Activated T-helper 1 cell treated with anti-CD3 and anti-CD28 coated beads, Interleukin-2, amount 50 U/mL, for 16 hours (primary cell): ENCODE data around the gene GRIPAP1.

Source experiments
- DNase-seq, 2 donors: peaks; one replicate each; pipeline ENCODE4 v3.0.0-alpha.2; 2020; ENCODE audit warnings: low read depth in 1 of 2, low spot score in 1 of 2

GRIPAP1 gene

GRCh38 chrX:48924270-48924669 lies 77.8 kb downstream of the GRIPAP1 start:
- no peak for DNase-seq

GRCh38 chrX:48923771-48924170 lies 78.3 kb downstream of the GRIPAP1 start:
- DNase-seq, result no peak
